K562 (cell line): ENCODE measurements around the gene SLCO6A1. TPM values are rescaled to one million over a fixed set of nuclear protein-coding genes. Genes with fewer than 3 reads are reported as not detected.

Experiments
- ATAC-seq: fragments of 200-7000 bp; cut with Tn5 transposase; 3 replicates; pipeline ENCODE4 v1.9.1; 2020; ENCODE audit warnings: moderate library complexity
- BruUV-seq: library from RNA; stranded (reverse); fragments of 400-500 nt; replicated peaks from 2 replicates; lab custom pipeline; 2021; lab: Mats Ljungman, UMichigan
- CTCF ChIA-PET: fragments of 300-600 bp; formaldehyde crosslinking; extraction: SDS; loops from one replicate; lab custom pipeline; 2021; ENCODE audit warnings: low intra/inter-chr PET ratio; lab: Yijun Ruan, JAX
- POLR2A ChIA-PET: fragments of 300-600, 350-650 bp; sonication (Branson Sonifier 250); formaldehyde crosslinking; extraction: SDS; loops from one replicate; lab custom pipeline; 2021; ENCODE audit warnings: antibody characterized with exemption, inconsistent platforms; lab: Yijun Ruan, JAX
- DNase-seq, 4 experiments: peaks; one replicate each; pipeline versions ENCODE4 v3.0.0 to v3.0.0-alpha.2; 2011 to 2018; ENCODE audit warnings: low spot score in 3 of 4, mixed read lengths in 3 of 4; ENCODE audit errors: extremely low read depth in 1 of 4
- FAIRE-seq: peaks from 2 replicates; lab custom pipeline; 2011; peaks lifted over from hg19 to GRCh38; lab: Jason Lieb, UNC
- H2AFZ ChIP-seq: 2 replicates; pipeline ENCODE4 v1.6.0; 2011; ENCODE audit warnings: low read depth, low read length, control low read depth, inconsistent platforms
- H3K27ac ChIP-seq: fragments of 200-600 bp; 3 replicates; pipeline ENCODE4 v1.8.0; 2011; ENCODE audit warnings: low read depth, mild to moderate bottlenecking, control low read depth, inconsistent platforms, low read length, moderate library complexity, mixed read lengths; ENCODE audit errors: extremely low read depth
- H3K27me3 ChIP-seq, 2 experiments: fragments of 300-600 bp in 1 of 2; 2 replicates in 1 of 2; 3 replicates in 1 of 2; pipeline versions ENCODE4 v1.6.0 to v1.8.0; 2011; ENCODE audit warnings: inconsistent platforms in 2 of 2, low read length in 2 of 2, mild to moderate bottlenecking in 1 of 2, mixed read lengths in 1 of 2, moderate library complexity in 1 of 2; ENCODE audit not compliant: control insufficient read depth in 2 of 2, insufficient read depth in 2 of 2
- H3K36me3 ChIP-seq: fragments of 300-600 bp; 3 replicates; pipeline ENCODE4 v1.8.0; 2011; ENCODE audit warnings: mild to moderate bottlenecking, low read length, inconsistent platforms; ENCODE audit not compliant: control insufficient read depth, insufficient read depth
- H3K4me1 ChIP-seq, 2 experiments: fragments of 200-600 bp in 1 of 2; replicated peaks in 1 of 2; 2 replicates in 1 of 2; 3 replicates in 1 of 2; pipeline versions ENCODE4 v1.5.1 to v1.8.0; 2011; ENCODE audit warnings: inconsistent platforms in 2 of 2, low read length in 2 of 2, mild to moderate bottlenecking in 1 of 2, mixed read lengths in 1 of 2, moderate library complexity in 1 of 2; ENCODE audit not compliant: control insufficient read depth in 2 of 2, insufficient read depth in 2 of 2
- H3K4me2 ChIP-seq: 2 replicates; pipeline ENCODE4 v1.6.1; 2011; ENCODE audit warnings: low read length, control low read depth, inconsistent platforms, mixed read lengths; ENCODE audit not compliant: insufficient read depth
- H3K4me3 ChIP-seq: fragments of 200-600 bp; sonication (generic), shearing (Covaris generic); 2 replicates; pipeline ENCODE4 v1.5.1; 2016; ENCODE audit warnings: control low read depth, inconsistent platforms
- H3K79me2 ChIP-seq: fragments of 200-600 bp; 3 replicates; pipeline ENCODE4 v1.8.0; 2011; ENCODE audit warnings: low read length, inconsistent platforms; ENCODE audit not compliant: control insufficient read depth, insufficient read depth
- H3K9ac ChIP-seq, 2 experiments: 2 replicates each; pipeline versions ENCODE4 v1.6.0 to v1.6.1; 2011; ENCODE audit warnings: low read depth in 2 of 2, low read length in 2 of 2, control low read depth in 1 of 2, inconsistent platforms in 1 of 2, mild to moderate bottlenecking in 1 of 2, mixed read lengths in 1 of 2; ENCODE audit not compliant: insufficient read depth in 1 of 2
- H3K9me1 ChIP-seq: one replicate; pipeline ENCODE4 v1.6.0; 2011; ENCODE audit warnings: inconsistent platforms, mild to moderate bottlenecking, low read length, moderate library complexity; ENCODE audit not compliant: control insufficient read depth, insufficient read depth
- H3K9me3 ChIP-seq: replicated peaks from 2 replicates; pipeline ENCODE4 v1.5.1; 2011; ENCODE audit warnings: low read depth, low read length, inconsistent platforms; ENCODE audit not compliant: control insufficient read depth, insufficient read depth
- H4K20me1 ChIP-seq: replicated peaks from 2 replicates; pipeline ENCODE4 v1.6.1; 2011; ENCODE audit warnings: low read length, inconsistent platforms, mixed read lengths; ENCODE audit not compliant: control insufficient read depth, insufficient read depth
- E2F8 ChIP-seq: fragments of 450-650 bp; IDR thresholded peaks from 2 replicates; pipeline ENCODE4 v1.7.1; 2018; ENCODE audit warnings: mild to moderate bottlenecking, low read depth; ENCODE audit not compliant: partially characterized antibody
- GTF2A2 ChIP-seq: IDR thresholded peaks from 2 replicates; pipeline ENCODE4 v1.6.1; 2016; ENCODE audit warnings: mild to moderate bottlenecking, missing genetic modification characterization, missing compliant biosample characterization
- NELFE ChIP-seq: IDR thresholded peaks from 2 replicates; pipeline ENCODE4 v1.6.1; 2011; ENCODE audit warnings: mild to moderate bottlenecking; ENCODE audit not compliant: insufficient read depth, insufficient read length
- NR2F6 ChIP-seq: fragments of 450-650 bp; formaldehyde crosslinking; IDR thresholded peaks from 2 replicates; pipeline ENCODE4 v1.4.0; 2020; ENCODE audit warnings: mild to moderate bottlenecking
- PCBP2 ChIP-seq: fragments of 200-400 bp; formaldehyde crosslinking; IDR thresholded peaks from 2 replicates; pipeline ENCODE4 v1.6.1; 2018; ENCODE audit warnings: low read length, low read depth, mild to moderate bottlenecking, moderate library complexity; ENCODE audit not compliant: poor library complexity, severe bottlenecking
- POLR2AphosphoS5 ChIP-seq: IDR thresholded peaks from 2 replicates; pipeline ENCODE4 v1.6.1; 2011; ENCODE audit warnings: mild to moderate bottlenecking, low read depth, low read length, moderate library complexity; ENCODE audit not compliant: control insufficient read depth, insufficient read depth
- PPARD ChIP-seq: fragments of 250-450 bp; sonication (Bioruptor Pico); IDR thresholded peaks from 2 replicates; pipeline ENCODE4 v1.8.0; 2022; ENCODE audit warnings: inconsistent platforms, mild to moderate bottlenecking, moderate library complexity
- SAFB2 ChIP-seq: fragments of 200-400 bp; formaldehyde crosslinking; IDR thresholded peaks from 2 replicates; pipeline ENCODE4 v1.6.1; 2018; ENCODE audit warnings: borderline replicate concordance, low read length, low read depth, moderate library complexity; ENCODE audit not compliant: severe bottlenecking
- U2AF2 ChIP-seq: fragments of 200-400 bp; formaldehyde crosslinking; optimal IDR thresholded peaks from 2 replicates; pipeline ENCODE3; 2017; ENCODE audit warnings: low read depth, mild to moderate bottlenecking, low read length
- ZHX1 ChIP-seq: fragments of 150-350 bp; conservative IDR thresholded peaks from 2 replicates; pipeline ENCODE4 v1.6.1; 2014; ENCODE audit warnings: low read length
- ZNF140 ChIP-seq: fragments of 250-450 bp; sonication (Bioruptor Pico); IDR thresholded peaks from 2 replicates; pipeline ENCODE4 v1.8.0; 2021; ENCODE audit warnings: moderate library complexity, mild to moderate bottlenecking, inconsistent platforms
- ZNF232 ChIP-seq: sonication (generic); formaldehyde crosslinking; IDR thresholded peaks from 2 replicates; pipeline ENCODE4 v1.8.0; 2022; ENCODE audit warnings: mild to moderate bottlenecking, missing genetic modification reagents
- ZNF77 ChIP-seq: fragments of 250-450 bp; sonication (Bioruptor Pico); IDR thresholded peaks from 2 replicates; pipeline ENCODE4 v1.5.0; 2020
- WGBS: fragments of 100-300 bp; shearing (Covaris generic); methylation state at CpG from one replicate; pipeline ENCODE4 v1.1.6; 2016; ENCODE audit warnings: low coverage, mixed read lengths; ENCODE audit not compliant: insufficient coverage; ENCODE audit errors: missing lambda C conversion rate; 5-methylcytosine and 5-hydroxymethylcytosine counted together
- in situ Hi-C: fragments of 300-500 bp; cut with MboI; formaldehyde crosslinking; loops from 4 replicates; pipeline ENCODE4 v1.15.0; 2018; ENCODE audit warnings: inconsistent platforms, mixed read lengths
- intact Hi-C: fragments of 100-400 bp; cut with micrococcal nuclease; formaldehyde crosslinking; loops from 2 replicates; pipeline ENCODE4 v1.14.2; 2022
- polyA plus RNA-seq, 8 experiments: library from polyadenylated mRNA; depleted of rRNA in 4 of 8; stranded (reverse) in 5 of 8; unstranded in 3 of 8; fragments of >200 nt; fragmentation: Nextera tagmentation in 2 of 8; fragmentation: Illumina TruSeq in 1 of 8; extraction: Ambion mirVana in 2 of 8; extraction: Trizol in 1 of 8; gene quantifications; 2 replicates each; pipeline versions ENCODE4 v1.2.1 to v1.2.3, GENCODE V29; 2011 to 2014; ENCODE audit warnings: inconsistent platforms in 1 of 8, missing spikeins in 1 of 8
- total RNA-seq, 7 experiments: library from RNA; depleted of rRNA in 6 of 7; stranded (reverse); fragments of >200 nt in 6 of 7; fragmentation: Illumina TruSeq in 2 of 7; extraction: Trizol in 2 of 7; gene quantifications; 2 replicates each; pipeline versions ENCODE4 v1.2.1 to v1.2.3, GENCODE V29; 2011 to 2021; ENCODE audit warnings: low replicate concordance in 1 of 7
- TF ChIP-seq, protein P1 (sequence below): fragments of 450-650 bp; IDR thresholded peaks from 2 replicates; pipeline ENCODE4 v1.6.1; 2016; ENCODE audit warnings: antibody characterized with exemption

Gene SLCO6A1
- total and polyA plus RNA-seq, 9 of the 15 experiments (the other 6 are each of a cell fraction or from before 2014, with no cell fraction given): 0.04 to 0.20 (median 0.11) TPM; not detected in 6

GRCh38 chr5:102511666-102512065 lies 12.9 kb upstream of the SLCO6A1 start:
- intact Hi-C loops (no loop called here), in situ Hi-C loops (no loop called here)
- 1% methylated on average over 4 of the region's 4 CpGs for WGBS
- no peak overlapping the region for H3K4me2 ChIP-seq
- no peak for DNase-seq
- H3K4me1 ChIP-seq: no peaks in the 10 kb centered on the region
- ChIA-PET CTCF (no interaction called here), POLR2A (no interaction called here)
- FAIRE-seq: no peak
- no peaks in the 10 kb centered on the region for H4K20me1 ChIP-seq
- H2AFZ ChIP-seq: no peak overlapping the region
- no peak overlapping the region for H3K9ac ChIP-seq
- no peaks in the 10 kb centered on the region; the same call in 1 of the 2 replicates for H3K9me3 ChIP-seq
- ATAC-seq: no peak
- TF ChIP-seq PPARD (no peak), PCBP2 (no peak), SAFB2 (no peak), POLR2AphosphoS5 (no peak), E2F8 (no peak), ZNF77 (CRISPR knock-in tag) (no peak), U2AF2 (no peak), NR2F6 (no peak), ZNF140 (CRISPR knock-in tag) (no peak), GTF2A2 (tag) (no peak), ZHX1 (no peak), NELFE (no peak), ZNF232 (CRISPR knock-in tag) (no peak)
- TF ChIP-seq, protein P1, sequence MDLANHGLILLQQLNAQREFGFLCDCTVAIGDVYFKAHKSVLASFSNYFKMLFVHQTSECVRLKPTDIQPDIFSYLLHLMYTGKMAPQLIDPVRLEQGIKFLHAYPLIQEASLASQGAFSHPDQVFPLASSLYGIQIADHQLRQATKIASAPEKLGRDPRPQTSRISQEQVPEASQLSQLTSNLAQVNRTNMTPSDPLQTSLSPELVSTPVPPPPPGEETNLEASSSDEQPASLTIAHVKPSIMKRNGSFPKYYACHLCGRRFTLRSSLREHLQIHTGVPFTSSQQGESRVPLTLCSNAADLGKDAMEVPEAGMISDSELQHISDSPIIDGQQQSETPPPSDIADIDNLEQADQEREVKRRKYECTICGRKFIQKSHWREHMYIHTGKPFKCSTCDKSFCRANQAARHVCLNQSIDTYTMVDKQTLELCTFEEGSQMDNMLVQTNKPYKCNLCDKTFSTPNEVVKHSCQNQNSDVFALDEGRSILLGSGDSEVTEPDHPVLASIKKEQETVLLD: no peak
- TF ChIP-seq, all 486 proteins: peak for 0
- Histone ChIP-seq H3K27ac (no peak overlapping the region), H3K4me3 (no peak overlapping the region), H3K79me2 (no peaks in the 10 kb centered on the region), H3K9me1 (no peaks in the 10 kb centered on the region), H3K27me3 (no peaks in the 10 kb centered on the region), H3K36me3 (no peaks in the 10 kb centered on the region)
- no TSS peak for BruUV-seq
